HG02571 (cell line): ENCODE results near the gene STX12.
"Not testable (repeated sequence)": the region's sequence is repeated elsewhere in the genome, so short reads cannot be mapped to it uniquely, and the experiment has no call there.

ENCODE experiments used
- ATAC-seq: cut with Tn5 transposase; IDR thresholded peaks from one replicate; pipeline ENCODE4 v1.9.1; 2021; ENCODE audit warnings: mild to moderate bottlenecking, moderate library complexity; ENCODE audit not compliant: unreplicated experiment

The STX12 gene

DNA sequence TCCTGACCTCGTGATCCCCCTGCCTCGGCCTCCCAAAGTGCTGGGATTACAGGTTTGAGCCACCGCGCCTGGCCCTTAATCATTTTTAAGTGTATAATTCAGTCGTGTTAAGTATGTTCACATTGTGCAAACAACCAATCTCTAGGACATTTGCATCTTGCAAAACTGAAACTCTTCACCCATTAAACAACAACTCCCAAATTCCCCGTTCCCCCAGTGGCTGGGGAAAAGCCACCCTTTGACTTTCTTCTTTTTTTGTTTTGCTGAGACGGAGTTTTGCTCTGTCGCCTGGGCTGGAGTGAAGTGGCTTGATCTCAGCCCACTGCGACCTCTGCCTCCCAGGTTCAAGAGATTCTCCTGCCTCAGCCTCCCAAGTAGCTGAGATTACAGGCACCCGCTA, 92.8 kb downstream of the STX12 start:
- no peak for ATAC-seq

DNA sequence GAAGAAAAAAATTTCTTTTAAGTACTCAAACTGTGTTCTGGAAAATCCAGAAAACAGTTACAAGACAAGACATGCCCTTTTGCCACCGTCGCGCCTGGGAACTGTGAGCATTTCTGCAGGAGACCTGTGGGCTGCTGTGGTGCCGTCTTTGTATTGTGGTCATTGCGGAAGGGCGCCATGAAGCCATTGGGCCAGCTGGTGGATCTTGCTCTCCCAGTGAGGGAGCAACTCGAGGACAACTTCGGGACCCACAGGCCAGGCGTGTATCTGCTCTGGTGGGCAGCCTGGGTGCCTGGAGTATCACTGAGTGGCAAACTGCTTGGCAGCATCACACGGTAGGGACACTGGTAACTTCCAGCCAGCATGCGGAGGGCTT, 95.5 kb downstream of the STX12 start:
- ATAC-seq: no peak

DNA sequence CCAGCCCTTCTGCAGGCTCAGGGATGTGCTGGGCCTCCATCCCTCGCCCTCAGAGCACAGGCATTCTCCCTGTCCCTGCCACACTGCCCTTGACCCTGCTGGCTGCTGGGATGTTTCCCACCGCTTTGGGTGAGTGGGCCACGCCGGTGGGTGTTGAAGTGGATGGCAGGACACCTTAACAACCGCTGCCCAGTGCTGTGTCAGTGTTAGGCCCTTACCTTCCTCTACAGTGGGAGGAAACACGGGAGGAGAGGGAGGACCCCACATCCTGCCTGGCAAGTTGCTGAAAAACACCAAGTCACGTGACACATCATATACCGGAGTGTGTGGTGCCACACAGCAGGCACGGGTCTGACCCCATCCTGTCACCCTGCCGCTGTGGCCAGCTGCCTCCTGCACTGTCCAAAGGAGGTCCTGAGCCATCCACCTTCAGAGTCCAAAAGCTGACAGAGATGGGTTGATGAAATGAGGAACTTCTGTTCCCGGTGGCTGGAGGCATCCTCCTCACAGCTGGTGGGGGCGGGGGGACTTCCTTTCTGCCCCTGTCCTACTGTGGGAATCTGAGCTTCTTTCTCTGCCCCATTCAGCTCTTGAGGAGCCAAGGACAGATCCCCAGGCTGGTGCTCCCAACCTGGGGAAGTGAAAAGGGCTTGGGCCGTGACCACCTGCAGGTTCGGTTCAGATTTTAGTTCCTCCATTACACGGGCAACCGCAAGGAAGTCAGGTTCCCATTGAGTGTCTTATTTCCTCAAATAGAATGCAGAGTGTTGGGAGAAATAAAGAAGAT, 96.1 kb downstream of the STX12 start:
- ATAC-seq: no peak

DNA sequence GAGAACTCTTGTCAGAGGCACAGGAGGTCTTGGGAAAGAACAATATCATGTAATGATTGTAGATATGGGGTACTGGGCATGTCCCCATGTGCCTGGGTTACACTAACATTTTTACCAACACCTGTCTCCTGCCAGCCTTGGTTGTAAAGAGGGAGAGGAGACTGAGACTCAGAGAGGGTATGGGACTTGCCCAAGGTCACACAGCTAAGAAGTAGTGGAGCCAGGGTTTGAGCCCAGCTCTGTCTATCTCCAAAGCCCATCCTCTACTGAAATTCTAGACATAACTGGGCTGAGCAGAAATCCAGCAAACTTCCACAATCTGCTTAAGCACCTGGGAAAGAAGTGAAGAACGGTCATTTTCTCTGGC, 96.7 kb downstream of the STX12 start:
- no peak for ATAC-seq

GRCh38 chr1:27871076-27871475, 98.1 kb downstream of the STX12 start:
- ATAC-seq: not testable (repeated sequence)

- no peak for ATAC-seq
These were observed 99.2 kb downstream of the STX12 start, which contains the start of gene THEMIS2 for GRCh38 chr1:27872059-27872801. THEMIS2 (plus strand) TSS chr1:27872544; CDS start chr1:27872572, 28 bp downstream.

- no peak for ATAC-seq
These were observed 100.0 kb downstream of the STX12 start for GRCh38 chr1:27872802-27873551.

DNA sequence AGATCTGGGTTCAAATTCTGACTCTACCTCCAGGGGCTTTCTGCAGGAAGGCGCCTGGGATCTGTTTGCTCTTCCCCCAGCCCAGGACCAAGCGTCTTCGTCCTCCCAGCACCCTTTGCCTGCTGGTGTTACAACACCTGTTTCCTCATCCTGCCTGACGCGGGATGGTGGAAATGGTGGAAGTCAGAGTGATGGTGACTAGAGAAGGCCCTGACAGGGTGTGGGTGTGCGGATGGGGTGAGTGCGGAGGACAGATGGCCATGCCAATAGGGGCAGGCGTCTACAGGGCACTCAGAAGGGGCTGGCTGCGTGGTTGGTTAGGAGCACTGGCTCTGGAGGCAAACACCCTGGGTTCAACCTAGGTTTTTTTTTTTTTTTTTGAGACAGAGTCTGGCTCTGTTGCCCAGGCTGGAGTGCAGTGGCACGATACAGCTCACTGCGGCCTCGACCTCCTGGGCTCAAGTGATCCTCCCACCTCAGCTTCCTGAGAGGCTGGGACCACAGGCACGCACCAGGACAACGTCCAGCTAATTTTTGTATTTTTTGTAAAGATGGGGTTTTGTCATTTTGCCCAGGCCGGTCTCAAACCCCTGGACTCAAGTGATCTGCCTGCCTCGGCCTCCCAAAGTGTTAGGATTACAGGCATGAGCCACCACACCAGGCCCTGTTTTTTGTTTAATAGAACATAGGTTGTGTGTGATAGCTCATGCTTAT, 100.8 kb downstream of the STX12 start:
- no peak for ATAC-seq
